Peyer's patch (tissue), 4 donors: ENCODE measurements around the gene CTXN3.

ENCODE experiments used
- CTCF ChIP-seq, 6 experiments: fragments of 450-650 bp in 4 of 6; fragments of 200-600 bp in 2 of 6; sonication (generic) in 1 of 6; IDR thresholded peaks; one replicate each; pipeline ENCODE4 v1.5.1; 2017 to 2019; ENCODE audit warnings: antibody characterized with exemption in 6 of 6, mild to moderate bottlenecking in 3 of 6, moderate library complexity in 1 of 6
- POLR2A ChIP-seq, 2 donors: fragments of 450-650 bp; IDR thresholded peaks; one replicate each; pipeline ENCODE4 v1.5.1; 2017; ENCODE audit warnings: antibody characterized with exemption in 2 of 2, mild to moderate bottlenecking in 2 of 2, moderate library complexity in 2 of 2

- TF ChIP-seq CTCF (IDR thresholded peaks at IDR 0.05) (no peak), POLR2A (IDR thresholded peaks at IDR 0.05) (no peak)
These were observed 46.5 kb downstream of the CTXN3 start for GRCh38 chr5:127695346-127695745.
